GM13976 (cell line): ENCODE results near the gene CCDC27.
A peak's percentile ranks its signal among the peaks of the same experiment; 100 is the strongest.

Experiments
- DNase-seq: peaks from one replicate; pipeline ENCODE4 v3.0.0; 2012; ENCODE audit warnings: low spot score
- CTCF ChIP-seq: IDR thresholded peaks from 2 replicates; pipeline ENCODE4 v1.5.1; 2012; ENCODE audit warnings: borderline replicate concordance, mild to moderate bottlenecking; ENCODE audit not compliant: insufficient read depth; ENCODE audit errors: extremely low read depth, missing control alignments, control extremely low read depth
- in situ Hi-C: fragments of 300-500 bp; cut with MboI; formaldehyde crosslinking; loops from one replicate; pipeline ENCODE4 v1.12.0; 2022; ENCODE audit warnings: low sequenced_read_pairs, mixed read lengths, inconsistent platforms; ENCODE audit not compliant: unreplicated experiment

The CCDC27 gene

GRCh38 chr1:3779265-3779911 is 27.1 kb downstream of the CCDC27 start:
- in situ Hi-C loops, result no loop called here
- no peak for TF ChIP-seq CTCF
- no peak for DNase-seq

GRCh38 chr1:3779912-3780416 is 27.7 kb downstream of the CCDC27 start:
- in situ Hi-C loops, result no loop called here
- TF ChIP-seq CTCF, result no peak
- DNase-seq, result no peak

- TF ChIP-seq CTCF, result no peak
- in situ Hi-C loops, result no loop called here
- no peak for DNase-seq
These were observed 28.7 kb downstream of the CCDC27 start for GRCh38 chr1:3780901-3781300.

GRCh38 chr1:3783651-3784474 is 31.6 kb downstream of the CCDC27 start:
- no peak for TF ChIP-seq CTCF
- in situ Hi-C loops, result no loop called here
- DNase-seq, result no peak

- in situ Hi-C loops, result no loop called here
- DNase-seq, result no peak
- TF ChIP-seq CTCF, result no peak
These were observed 32.8 kb downstream of the CCDC27 start for GRCh38 chr1:3785045-3785444.

GRCh38 chr1:3785456-3786157 is 33.4 kb downstream of the CCDC27 start:
- TF ChIP-seq CTCF, result peak; percentile 5
- DNase-seq, result no peak
- in situ Hi-C loops, result no loop called here
